NB4 (cell line): Measurements from ENCODE around the gene NECAB2.

Experiments used
- CTCF ChIP-seq: IDR thresholded peaks from one replicate; pipeline ENCODE4 v1.5.1; 2012; ENCODE audit warnings: low read depth, low read length
- POLR2A ChIP-seq: IDR thresholded peaks from 2 replicates; pipeline ENCODE4 v1.6.1; 2011; ENCODE audit warnings: mild to moderate bottlenecking; ENCODE audit not compliant: insufficient read length; ENCODE audit errors: extremely low read depth
- TF ChIP-seq, protein P1 (sequence below): IDR thresholded peaks from 2 replicates; pipeline ENCODE4 v1.6.1; 2011; ENCODE audit warnings: low read depth, low read length

DNA sequence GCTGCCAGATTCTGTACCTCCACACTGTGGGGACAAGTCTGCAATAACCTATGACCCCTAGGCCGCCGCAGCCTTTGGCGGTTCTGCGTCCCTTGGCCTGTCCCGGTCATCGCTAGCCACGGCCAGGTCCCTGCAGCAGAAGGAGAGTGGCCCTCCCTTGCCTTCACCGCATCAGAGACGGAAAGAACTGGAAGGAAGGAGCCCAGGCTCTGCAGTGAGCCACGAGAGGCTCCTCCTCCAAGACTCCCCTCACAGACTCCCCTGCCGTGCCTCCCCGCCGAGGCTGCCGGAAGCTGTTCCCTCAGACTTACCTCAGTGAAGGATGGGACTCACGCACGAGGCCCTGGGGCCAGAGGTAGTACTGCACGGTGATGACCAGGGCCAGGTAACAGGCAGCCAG is 63.5 kb downstream of the NECAB2 start:
- no peak for TF ChIP-seq CTCF
- TF ChIP-seq POLR2A: no peak
- TF ChIP-seq, protein P1, sequence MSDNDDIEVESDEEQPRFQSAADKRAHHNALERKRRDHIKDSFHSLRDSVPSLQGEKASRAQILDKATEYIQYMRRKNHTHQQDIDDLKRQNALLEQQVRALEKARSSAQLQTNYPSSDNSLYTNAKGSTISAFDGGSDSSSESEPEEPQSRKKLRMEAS: no peak
